GM12878 (cell line): ENCODE data around the gene CDHR2. TPM values are rescaled to one million over a fixed set of nuclear protein-coding genes. Genes with fewer than 3 reads are reported as not detected.
A peak's percentile ranks its signal among the peaks of the same experiment; 100 is the strongest.
"Not testable (repeated sequence)": the region's sequence is repeated elsewhere in the genome, so short reads cannot be mapped to it uniquely, and the experiment has no call there.

Experiments used
- ATAC-seq: fragments of 200-7000 bp; cut with Tn5 transposase; 3 replicates; pipeline ENCODE4 v1.9.1; 2020; ENCODE audit warnings: mild to moderate bottlenecking, moderate library complexity
- BruUV-seq: library from RNA; stranded (reverse); fragments of 400-500 nt; replicated peaks from 2 replicates; lab custom pipeline; 2021; lab: Mats Ljungman, UMichigan
- CTCF ChIA-PET: fragments of 300-600 bp; sonication (Branson Sonifier 250); formaldehyde crosslinking; extraction: SDS; loops from one replicate; lab custom pipeline; 2021; ENCODE audit warnings: inconsistent platforms; lab: Yijun Ruan, JAX
- POLR2A ChIA-PET: fragments of 350-600 bp; formaldehyde crosslinking; extraction: SDS; loops from one replicate; lab custom pipeline; 2021; ENCODE audit warnings: inconsistent platforms; lab: Charles Lee
- RAD21 ChIA-PET: fragments of 300-600 bp; sonication (Branson Sonifier 250); formaldehyde crosslinking; loops from one replicate; lab custom pipeline; 2023; ENCODE audit warnings: antibody characterized with exemption; ENCODE audit not compliant: unreplicated experiment; lab: Charles Lee
- SMC1A ChIA-PET: fragments of 300-600 bp; sonication (Branson Sonifier 250); formaldehyde crosslinking; loops from one replicate; lab custom pipeline; 2023; ENCODE audit not compliant: unreplicated experiment, uncharacterized antibody; lab: Charles Lee
- DNase-seq: peaks from one replicate; pipeline ENCODE4 v3.0.0-alpha.2; 2011; ENCODE audit warnings: low read depth, low spot score
- FAIRE-seq: peaks from 3 replicates; lab custom pipeline; 2011; peaks lifted over from hg19 to GRCh38; lab: Jason Lieb, UNC
- H2AFZ ChIP-seq: 2 replicates; pipeline ENCODE4 v1.6.0; 2011; ENCODE audit warnings: low read depth, low read length, control low read depth; ENCODE audit not compliant: control insufficient read depth
- H3K27ac ChIP-seq: 2 replicates; pipeline ENCODE4 v1.5.1; 2011; ENCODE audit warnings: control low read depth; ENCODE audit not compliant: control insufficient read depth, insufficient read depth
- H3K27me3 ChIP-seq, 2 experiments: replicated peaks in 1 of 2; 2 replicates each; pipeline versions ENCODE4 v1.6.0 to v1.6.1; 2011; ENCODE audit warnings: low read length in 1 of 2; ENCODE audit not compliant: control insufficient read depth in 2 of 2, insufficient read depth in 2 of 2
- H3K36me3 ChIP-seq, 2 experiments: 2 replicates each; pipeline ENCODE4 v1.5.1; 2011; ENCODE audit warnings: low read length in 1 of 2; ENCODE audit not compliant: control insufficient read depth in 2 of 2, insufficient read depth in 2 of 2
- H3K4me1 ChIP-seq: 2 replicates; pipeline ENCODE4 v1.6.1; 2011; ENCODE audit warnings: mild to moderate bottlenecking, low read length, moderate library complexity, mixed read lengths; ENCODE audit not compliant: control insufficient read depth, insufficient read depth
- H3K4me2 ChIP-seq: 2 replicates; pipeline ENCODE4 v1.6.0; 2011; ENCODE audit warnings: control low read depth; ENCODE audit not compliant: control insufficient read depth, insufficient read depth
- H3K4me3 ChIP-seq: fragments of 200-600 bp; sonication (generic); 2 replicates; pipeline ENCODE4 v1.5.1; 2016
- H3K79me2 ChIP-seq: 2 replicates; pipeline ENCODE4 v1.6.0; 2011; ENCODE audit warnings: low read length; ENCODE audit not compliant: control insufficient read depth, insufficient read depth
- H3K9ac ChIP-seq: 2 replicates; pipeline ENCODE4 v1.8.0; 2011; ENCODE audit warnings: low read length, control low read depth, mixed read lengths; ENCODE audit not compliant: control insufficient read depth, insufficient read depth
- H3K9me3 ChIP-seq: replicated peaks from 3 replicates; pipeline ENCODE4 v1.5.1; 2011; ENCODE audit warnings: mild to moderate bottlenecking, low read length; ENCODE audit not compliant: control insufficient read depth, insufficient read depth
- H4K20me1 ChIP-seq: 2 replicates; pipeline ENCODE4 v1.6.0; 2011; ENCODE audit not compliant: control insufficient read depth, insufficient read depth
- CHD1 ChIP-seq: IDR thresholded peaks from 2 replicates; pipeline ENCODE4 v1.6.1; 2012; ENCODE audit warnings: low read depth, low read length, improper control_type of control experiment
- DPF2 ChIP-seq: fragments of 450-650 bp; IDR thresholded peaks from 2 replicates; pipeline ENCODE4 v1.6.1; 2017; ENCODE audit warnings: mild to moderate bottlenecking
- EED ChIP-seq: sonication (generic); IDR thresholded peaks from 2 replicates; pipeline ENCODE4 v1.6.1; 2016; ENCODE audit warnings: antibody characterized with exemption, low read depth
- EP300 ChIP-seq, 2 experiments: fragments of 150-350 bp in 1 of 2; IDR thresholded peaks; 2 replicates each; pipeline ENCODE4 v1.6.1; 2011 to 2012; ENCODE audit warnings: low read depth in 2 of 2, low read length in 2 of 2, borderline replicate concordance in 1 of 2, improper control_type of control experiment in 1 of 2, inconsistent platforms in 1 of 2; ENCODE audit not compliant: control insufficient read depth in 1 of 2
- IKZF2 ChIP-seq, 2 experiments: fragments of 450-650 bp; IDR thresholded peaks; 2 replicates each; pipeline ENCODE4 v1.6.1; 2017; ENCODE audit warnings: mild to moderate bottlenecking in 2 of 2, moderate library complexity in 2 of 2
- MTA2 ChIP-seq: fragments of 450-650 bp; IDR thresholded peaks from 2 replicates; pipeline ENCODE4 v1.6.1; 2016; ENCODE audit warnings: low read depth, mild to moderate bottlenecking, moderate library complexity
- WGBS: methylation state at CpG from one replicate; pipeline ENCODE4 v1.1.6; 2016; ENCODE audit warnings: low lambda C conversion rate; ENCODE audit not compliant: insufficient replicate concordance, insufficient coverage; ENCODE audit errors: missing lambda C conversion rate; 5-methylcytosine and 5-hydroxymethylcytosine counted together
- in situ Hi-C: fragments of 300-500 bp; cut with MboI; formaldehyde crosslinking; loops from 9 replicates; pipeline ENCODE4 v1.14.3; 2018; ENCODE audit warnings: mixed read lengths
- intact Hi-C: fragments of 100-400 bp; cut with micrococcal nuclease; formaldehyde crosslinking; loops from one replicate; pipeline ENCODE4 v1.14.2; 2022; ENCODE audit not compliant: unreplicated experiment
- polyA plus RNA-seq, 11 experiments: library from polyadenylated mRNA; depleted of rRNA in 4 of 11; unstranded in 6 of 11; stranded (reverse) in 5 of 11; fragments of >200 nt; fragmentation: Nextera tagmentation in 4 of 11; fragmentation: Illumina TruSeq in 1 of 11; extraction: Ambion mirVana in 4 of 11; extraction: Trizol in 1 of 11; gene quantifications; 1 replicate in 1 of 11; 2 replicates in 10 of 11; pipeline versions ENCODE4 v1.2.1 to v1.2.3, GENCODE V29; 2011 to 2016; ENCODE audit warnings: inconsistent platforms in 2 of 11, missing spikeins in 2 of 11, low read depth in 1 of 11
- total RNA-seq, 4 experiments: library from RNA; depleted of rRNA in 3 of 4; stranded (reverse); fragments of >200 nt in 3 of 4; fragmentation: Illumina TruSeq in 1 of 4; extraction: Trizol in 1 of 4; gene quantifications; 2 replicates each; pipeline versions ENCODE4 v1.2.1 to v1.2.3, GENCODE V29; 2013 to 2021
- TF ChIP-seq, protein P1 (sequence below), 3 experiments: IDR thresholded peaks in 2 of 3; conservative IDR thresholded peaks in 1 of 3; 2 replicates each; pipeline ENCODE4 v1.5.1; 2011; ENCODE audit warnings: low read depth in 3 of 3, low read length in 3 of 3, mild to moderate bottlenecking in 3 of 3, control low read depth in 2 of 3, moderate library complexity in 2 of 3, inconsistent platforms in 1 of 3, mixed read lengths in 1 of 3; ENCODE audit not compliant: control insufficient read depth in 2 of 3, insufficient read depth in 1 of 3; ENCODE audit errors: extremely low read depth in 1 of 3

Gene CDHR2
- total and polyA plus RNA-seq, 10 of the 15 experiments (the other 5 are each of a cell fraction or from before 2014, with no cell fraction given): 0.03 to 0.46 (median 0.06) TPM; not detected in 5

DNA sequence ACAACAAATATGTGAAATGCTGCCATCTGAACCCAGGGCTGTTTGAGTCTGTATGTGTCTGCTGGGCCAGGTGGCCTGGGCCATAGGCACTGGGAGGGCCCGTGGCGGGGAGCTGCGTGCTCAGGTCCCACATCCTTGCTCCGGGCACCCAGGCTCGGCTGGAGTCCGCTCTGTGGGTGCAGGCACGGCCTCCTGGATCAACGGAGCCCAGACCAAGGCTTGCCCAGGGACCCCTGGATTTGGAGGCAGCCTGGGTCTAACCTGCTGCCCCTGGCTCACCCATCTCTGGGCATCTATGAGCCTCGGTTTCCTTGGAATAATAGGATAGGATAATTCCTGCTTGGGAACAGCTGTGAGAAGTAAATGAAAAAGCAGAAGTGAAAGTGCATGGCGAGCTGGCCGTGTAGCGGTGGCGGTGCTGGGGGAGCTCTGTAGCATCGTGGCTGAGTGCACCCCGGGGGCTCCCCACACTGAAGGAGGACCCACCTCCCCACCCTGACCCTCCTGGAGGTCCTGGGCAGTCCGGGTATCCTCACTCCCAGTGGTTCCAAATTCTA is 1.2 kb downstream of the CDHR2 start (continued):
- TF ChIP-seq, protein P1, sequence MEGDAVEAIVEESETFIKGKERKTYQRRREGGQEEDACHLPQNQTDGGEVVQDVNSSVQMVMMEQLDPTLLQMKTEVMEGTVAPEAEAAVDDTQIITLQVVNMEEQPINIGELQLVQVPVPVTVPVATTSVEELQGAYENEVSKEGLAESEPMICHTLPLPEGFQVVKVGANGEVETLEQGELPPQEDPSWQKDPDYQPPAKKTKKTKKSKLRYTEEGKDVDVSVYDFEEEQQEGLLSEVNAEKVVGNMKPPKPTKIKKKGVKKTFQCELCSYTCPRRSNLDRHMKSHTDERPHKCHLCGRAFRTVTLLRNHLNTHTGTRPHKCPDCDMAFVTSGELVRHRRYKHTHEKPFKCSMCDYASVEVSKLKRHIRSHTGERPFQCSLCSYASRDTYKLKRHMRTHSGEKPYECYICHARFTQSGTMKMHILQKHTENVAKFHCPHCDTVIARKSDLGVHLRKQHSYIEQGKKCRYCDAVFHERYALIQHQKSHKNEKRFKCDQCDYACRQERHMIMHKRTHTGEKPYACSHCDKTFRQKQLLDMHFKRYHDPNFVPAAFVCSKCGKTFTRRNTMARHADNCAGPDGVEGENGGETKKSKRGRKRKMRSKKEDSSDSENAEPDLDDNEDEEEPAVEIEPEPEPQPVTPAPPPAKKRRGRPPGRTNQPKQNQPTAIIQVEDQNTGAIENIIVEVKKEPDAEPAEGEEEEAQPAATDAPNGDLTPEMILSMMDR (IDR thresholded peaks at IDR 0.05 in 2 of 3, conservative IDR thresholded peaks at IDR 0.05 in 1 of 3; ENCODE audit: control insufficient read depth in 2 of 3, extremely low read depth in 1 of 3, insufficient read depth in 1 of 3, low read depth in 3 of 3, low read length in 3 of 3): no peak
- TF ChIP-seq EP300 (IDR thresholded peaks at IDR 0.05; ENCODE audit: borderline replicate concordance in 1 of 2, control insufficient read depth in 1 of 2, low read depth in 2 of 2, low read length in 2 of 2) (no peak), IKZF2 (IDR thresholded peaks at IDR 0.05) (peak; percentile 90 to 91), MTA2 (0 out of 2 replicates have a peak, but pooled peaks have one; percentile 51), CHD1 (no peak), EED (peak; percentile 51), DPF2 (peak; percentile 70)

DNA sequence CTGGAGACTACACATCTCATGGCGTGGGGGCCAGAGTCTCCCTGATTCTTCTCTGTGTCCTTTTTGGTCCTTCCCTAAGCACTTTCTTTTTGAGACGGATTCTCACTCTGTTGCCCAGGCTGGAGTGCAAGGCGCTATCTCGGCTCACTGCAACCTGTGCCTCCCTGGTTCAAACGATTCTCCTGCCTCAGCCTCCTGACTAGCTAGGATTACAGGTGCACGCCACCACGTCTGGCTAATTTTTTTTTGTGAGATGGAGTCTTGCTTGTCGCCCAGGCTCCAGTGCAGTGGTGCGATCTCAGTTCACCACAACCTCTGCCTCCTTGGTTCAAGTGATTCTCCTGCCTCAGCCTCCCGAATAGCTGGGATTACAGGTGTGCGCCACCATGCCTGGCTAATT is 1.8 kb downstream of the CDHR2 start:
- H4K20me1 ChIP-seq, H3K79me2 ChIP-seq, H2AFZ ChIP-seq, H3K4me1 ChIP-seq, H3K27me3 ChIP-seq, DNase-seq, BruUV-seq, intact Hi-C loops, RAD21 ChIA-PET, SMC1A ChIA-PET, H3K9ac ChIP-seq, in situ Hi-C loops, FAIRE-seq, H3K36me3 ChIP-seq, POLR2A ChIA-PET, H3K4me3 ChIP-seq, H3K27ac ChIP-seq, H3K4me2 ChIP-seq, ATAC-seq, H3K9me3 ChIP-seq, CTCF ChIA-PET: not testable (repeated sequence)
- WGBS: 69% methylated on average over 11 of the region's 11 CpGs
